Upper lobe of left lung (tissue), 6 donors: ENCODE data around the gene SPANXN4. TPM values are rescaled to one million over a fixed set of nuclear protein-coding genes. Genes with fewer than 3 reads are reported as not detected.

Source experiments
- ATAC-seq, 2 donors: fragments of 200-7000 bp; cut with Tn5 transposase; one replicate each; pipeline ENCODE4 v1.9.1; 2022; ENCODE audit warnings: mild to moderate bottlenecking in 2 of 2, moderate library complexity in 2 of 2; ENCODE audit not compliant: low FRiP score in 2 of 2
- DNase-seq, 2 donors: peaks; one replicate each; pipeline ENCODE4 v3.0.0-alpha.2; 2019 to 2020
- H3K27ac ChIP-seq, 4 donors: fragments of 200-600 bp; sonication (generic); one replicate each; pipeline ENCODE4 v1.5.1; 2016 to 2019
- H3K27me3 ChIP-seq, 4 donors: fragments of 200-600 bp; sonication (generic); one replicate each; pipeline ENCODE4 v1.5.1; 2017 to 2019
- H3K36me3 ChIP-seq, 4 donors: fragments of 200-600 bp; sonication (generic); one replicate each; pipeline ENCODE4 v1.5.1; 2016 to 2019
- H3K4me1 ChIP-seq, 4 donors: fragments of 200-600 bp; sonication (generic); one replicate each; pipeline ENCODE4 v1.5.1; 2018 to 2019
- H3K4me3 ChIP-seq, 4 donors: fragments of 200-600 bp; sonication (generic); one replicate each; pipeline ENCODE4 v1.5.1; 2017 to 2019; ENCODE audit warnings: mild to moderate bottlenecking in 2 of 4, moderate library complexity in 1 of 4
- H3K9me3 ChIP-seq, 4 donors: fragments of 200-600 bp; sonication (generic); one replicate each; pipeline ENCODE4 v1.5.1; 2018 to 2019
- EP300 ChIP-seq, 4 donors: sonication (generic); formaldehyde crosslinking; IDR thresholded peaks; one replicate each; pipeline ENCODE4 v1.5.1; 2017; ENCODE audit warnings: antibody characterized with exemption in 4 of 4, control low read depth in 2 of 4
- POLR2A ChIP-seq, 4 donors: fragments of 450-650 bp; IDR thresholded peaks; one replicate each; pipeline ENCODE4 v1.5.1; 2016 to 2017; ENCODE audit warnings: antibody characterized with exemption in 4 of 4, mild to moderate bottlenecking in 2 of 4
- POLR2AphosphoS5 ChIP-seq, 2 donors: sonication (generic); formaldehyde crosslinking; IDR thresholded peaks; one replicate each; pipeline ENCODE4 v1.5.1; 2017; ENCODE audit warnings: antibody characterized with exemption in 2 of 2
- WGBS, 2 donors: methylation state at CpG; one replicate each; pipeline ENCODE4 v1.1.5; 2017 to 2018; 5-methylcytosine and 5-hydroxymethylcytosine counted together
- total RNA-seq, 6 donors: library from RNA; depleted of rRNA in 4 of 6; stranded (reverse); fragments of >200 nt in 4 of 6; gene quantifications; one replicate each; pipeline versions ENCODE4 v1.1.0 to v1.2.1, GENCODE V29; 2016 to 2021
- TF ChIP-seq, protein P1 (sequence below), 6 experiments: fragments of 450-650 bp in 4 of 6; fragments of 200-600 bp in 2 of 6; sonication (generic) in 2 of 6; IDR thresholded peaks; one replicate each; pipeline ENCODE4 v1.5.1; 2016 to 2019; ENCODE audit warnings: antibody characterized with exemption in 6 of 6
- donor health status: DM: no; HTN: no; CAD: no; lungs with moderate emphysema.
- donor health status: DM: no; HTN: yes; CAD: no; lungs with severe emphysema.

The SPANXN4 gene, protein sequence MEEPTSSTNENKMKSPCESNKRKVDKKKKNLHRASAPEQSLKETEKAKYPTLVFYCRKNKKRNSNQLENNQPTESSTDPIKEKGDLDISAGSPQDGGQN
- not detected for total RNA-seq

DNA sequence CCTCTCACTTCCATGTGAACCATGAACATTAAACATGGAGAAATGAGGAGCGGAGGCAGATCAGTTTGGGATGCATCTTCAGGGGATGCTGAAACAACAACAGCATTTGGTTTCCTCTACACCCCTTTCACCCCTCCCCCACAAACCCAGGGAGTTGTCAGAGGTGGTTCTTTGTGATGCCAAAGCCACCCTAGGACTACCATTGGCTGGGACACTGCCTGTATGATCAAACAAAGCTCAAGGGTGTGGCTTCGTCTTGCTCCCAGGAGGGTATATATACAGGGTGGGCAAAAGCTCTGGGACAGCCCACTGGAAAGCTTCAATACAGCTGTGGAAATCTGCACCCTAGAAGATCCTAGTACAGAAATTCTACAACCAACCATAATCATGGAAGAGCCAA lies at the start of gene SPANXN4:
TSS of gene SPANXN4 (plus strand) at position 301 of the 400 bp plus-strand sequence. CDS start at position 388, 87 bp downstream.
- ATAC-seq (no peak), DNase-seq (no peak)
- Histone ChIP-seq H3K27me3 (no peaks in the 10 kb centered on the region), H3K36me3 (no peaks in the 10 kb centered on the region), H3K4me1 (no peaks in the 10 kb centered on the region), H3K4me3 (no peak within 1 kb of the TSS), H3K27ac (no peak within 1 kb of the TSS), H3K9me3 (no peaks in the 10 kb centered on the region)
- TF ChIP-seq, protein P1, sequence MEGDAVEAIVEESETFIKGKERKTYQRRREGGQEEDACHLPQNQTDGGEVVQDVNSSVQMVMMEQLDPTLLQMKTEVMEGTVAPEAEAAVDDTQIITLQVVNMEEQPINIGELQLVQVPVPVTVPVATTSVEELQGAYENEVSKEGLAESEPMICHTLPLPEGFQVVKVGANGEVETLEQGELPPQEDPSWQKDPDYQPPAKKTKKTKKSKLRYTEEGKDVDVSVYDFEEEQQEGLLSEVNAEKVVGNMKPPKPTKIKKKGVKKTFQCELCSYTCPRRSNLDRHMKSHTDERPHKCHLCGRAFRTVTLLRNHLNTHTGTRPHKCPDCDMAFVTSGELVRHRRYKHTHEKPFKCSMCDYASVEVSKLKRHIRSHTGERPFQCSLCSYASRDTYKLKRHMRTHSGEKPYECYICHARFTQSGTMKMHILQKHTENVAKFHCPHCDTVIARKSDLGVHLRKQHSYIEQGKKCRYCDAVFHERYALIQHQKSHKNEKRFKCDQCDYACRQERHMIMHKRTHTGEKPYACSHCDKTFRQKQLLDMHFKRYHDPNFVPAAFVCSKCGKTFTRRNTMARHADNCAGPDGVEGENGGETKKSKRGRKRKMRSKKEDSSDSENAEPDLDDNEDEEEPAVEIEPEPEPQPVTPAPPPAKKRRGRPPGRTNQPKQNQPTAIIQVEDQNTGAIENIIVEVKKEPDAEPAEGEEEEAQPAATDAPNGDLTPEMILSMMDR (IDR thresholded peaks at IDR 0.05): no peak
- TF ChIP-seq POLR2A (IDR thresholded peaks at IDR 0.05): no peak
- 83 to 90% methylated on average over 1 to 2 of the region's 2 CpGs for WGBS, 2 donors

DNA sequence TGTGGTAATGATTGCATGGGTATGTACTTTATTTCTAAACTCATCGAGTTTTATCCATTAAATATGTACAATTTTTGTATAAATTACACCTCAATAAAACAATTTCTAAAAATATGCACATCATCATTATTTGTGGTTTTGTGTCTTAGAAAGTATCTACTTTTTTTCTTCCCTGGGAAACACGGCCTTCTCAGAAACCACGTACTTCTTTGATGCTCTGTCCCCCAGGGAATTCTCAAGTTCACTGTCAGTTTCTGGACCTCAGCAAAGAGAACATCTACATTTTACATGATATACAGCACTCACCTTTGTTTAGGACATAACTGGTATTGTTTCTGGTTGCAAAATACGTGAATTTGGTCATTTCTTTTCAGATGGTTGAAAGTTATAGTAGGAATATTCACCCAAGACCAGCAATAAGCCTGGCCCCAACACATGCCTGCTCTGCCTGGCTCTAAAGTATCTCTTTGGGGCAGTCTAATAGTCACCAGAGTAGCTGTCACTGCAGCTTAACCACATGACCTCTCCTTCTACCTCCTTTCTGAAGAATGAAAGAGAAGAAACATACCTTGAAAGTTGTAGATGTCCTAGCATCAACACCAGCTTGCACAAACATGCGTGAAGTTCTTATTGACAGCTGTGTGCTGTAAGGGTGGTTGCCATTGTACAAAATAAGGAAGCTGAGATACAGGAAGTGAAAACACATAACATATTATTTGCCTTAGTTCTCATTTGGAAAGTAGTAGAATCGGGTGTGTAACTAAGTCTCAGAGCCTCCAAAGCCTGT lies 48.4 kb upstream of the SPANXN4 start:
- no peak for TF ChIP-seq POLR2A (IDR thresholded peaks at IDR 0.05)
- no peak for TF ChIP-seq POLR2AphosphoS5 (IDR thresholded peaks at IDR 0.05)
- no peak for TF ChIP-seq EP300 (IDR thresholded peaks at IDR 0.05)
- TF ChIP-seq, protein P1 (IDR thresholded peaks at IDR 0.05): no peak
- Histone ChIP-seq H3K27ac (no peak overlapping the region), H3K4me3 (no peak overlapping the region), H3K9me3 (no peaks in the 10 kb centered on the region), H3K4me1 (no peaks in the 10 kb centered on the region), H3K36me3 (no peaks in the 10 kb centered on the region), H3K27me3 (no peaks in the 10 kb centered on the region)
- ATAC-seq (no peak), DNase-seq (no peak)
- WGBS, 2 donors: 68 to 82% methylated on average over 6 of the region's 6 CpGs

DNA sequence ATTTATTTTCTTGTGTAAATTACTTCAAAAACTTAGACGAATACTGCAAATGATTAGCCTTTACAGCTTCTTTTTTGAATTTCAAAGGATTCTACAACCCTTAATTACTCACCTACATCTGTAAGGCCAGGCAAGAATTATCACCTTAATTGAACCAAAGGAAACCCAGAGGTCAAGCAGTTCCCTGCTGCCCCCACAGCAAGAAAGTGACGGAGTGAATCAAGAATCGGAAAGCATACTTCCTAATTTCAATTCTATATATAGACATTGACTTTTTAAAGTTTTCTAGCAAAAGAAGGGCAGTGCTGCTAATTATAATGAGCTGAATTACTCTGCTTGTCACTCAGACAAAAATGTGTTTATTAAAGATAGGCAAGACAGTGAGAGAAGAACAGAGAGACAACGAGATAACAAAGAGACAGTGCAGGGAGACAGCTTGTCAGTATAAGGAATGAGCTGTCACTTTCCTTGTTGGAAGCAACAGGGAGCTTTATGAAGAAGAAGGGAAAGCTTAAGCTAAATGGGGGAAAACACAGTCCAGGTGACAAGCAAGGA lies 47.5 kb upstream of the SPANXN4 start:
- 44 to 48% methylated on average over 4 of the region's 4 CpGs for WGBS, 2 donors
- Histone ChIP-seq H3K4me1 (no peaks in the 10 kb centered on the region), H3K9me3 (no peaks in the 10 kb centered on the region), H3K27me3 (no peaks in the 10 kb centered on the region), H3K27ac (no peak overlapping the region), H3K4me3 (no peak overlapping the region), H3K36me3 (no peaks in the 10 kb centered on the region)
- ATAC-seq (no peak), DNase-seq (no peak)
- TF ChIP-seq POLR2A (IDR thresholded peaks at IDR 0.05) (no peak), EP300 (IDR thresholded peaks at IDR 0.05) (no peak), POLR2AphosphoS5 (IDR thresholded peaks at IDR 0.05) (no peak)
- TF ChIP-seq, protein P1 (IDR thresholded peaks at IDR 0.05): no peak

DNA sequence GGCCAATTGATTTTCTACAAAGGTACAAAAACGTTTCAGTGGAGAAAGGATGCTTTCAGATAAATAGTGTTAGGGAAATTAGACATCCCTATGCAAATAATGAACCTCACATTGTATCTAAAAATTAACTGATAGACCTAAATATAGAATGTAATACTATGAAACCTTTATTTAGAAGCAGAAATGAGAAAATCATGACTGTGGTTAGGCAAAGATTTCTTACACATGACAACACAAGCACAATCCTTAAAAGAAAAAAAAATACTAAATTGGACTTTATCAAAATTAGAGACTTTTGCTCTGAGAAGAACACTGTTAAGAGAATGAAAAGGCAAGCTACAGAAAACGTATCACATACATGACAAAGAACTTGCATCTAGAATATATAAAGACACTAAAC lies 43.0 kb upstream of the SPANXN4 start:
- no peak for ATAC-seq
- 24 to 37% methylated on average over 2 of the region's 2 CpGs for WGBS, 2 donors
- no peaks in the 10 kb centered on the region for H3K4me1 ChIP-seq
- TF ChIP-seq, protein P1 (IDR thresholded peaks at IDR 0.05): no peak
- TF ChIP-seq POLR2A (IDR thresholded peaks at IDR 0.05): no peak
- no peak for TF ChIP-seq EP300 (IDR thresholded peaks at IDR 0.05)
- TF ChIP-seq POLR2AphosphoS5 (IDR thresholded peaks at IDR 0.05): no peak
- H3K36me3 ChIP-seq: no peaks in the 10 kb centered on the region
- no peak overlapping the region for H3K4me3 ChIP-seq
- no peak overlapping the region for H3K27ac ChIP-seq
- H3K27me3 ChIP-seq: no peaks in the 10 kb centered on the region
- no peak for DNase-seq
- H3K9me3 ChIP-seq: no peaks in the 10 kb centered on the region
